Activated T-cell treated with anti-CD3 and anti-CD28 coated beads for 4 hours (primary cell): ENCODE data around the gene SF1.

ENCODE experiments used
- DNase-seq: peaks from one replicate; pipeline ENCODE4 v3.0.0-alpha.2; 2020

The SF1 gene

DNA sequence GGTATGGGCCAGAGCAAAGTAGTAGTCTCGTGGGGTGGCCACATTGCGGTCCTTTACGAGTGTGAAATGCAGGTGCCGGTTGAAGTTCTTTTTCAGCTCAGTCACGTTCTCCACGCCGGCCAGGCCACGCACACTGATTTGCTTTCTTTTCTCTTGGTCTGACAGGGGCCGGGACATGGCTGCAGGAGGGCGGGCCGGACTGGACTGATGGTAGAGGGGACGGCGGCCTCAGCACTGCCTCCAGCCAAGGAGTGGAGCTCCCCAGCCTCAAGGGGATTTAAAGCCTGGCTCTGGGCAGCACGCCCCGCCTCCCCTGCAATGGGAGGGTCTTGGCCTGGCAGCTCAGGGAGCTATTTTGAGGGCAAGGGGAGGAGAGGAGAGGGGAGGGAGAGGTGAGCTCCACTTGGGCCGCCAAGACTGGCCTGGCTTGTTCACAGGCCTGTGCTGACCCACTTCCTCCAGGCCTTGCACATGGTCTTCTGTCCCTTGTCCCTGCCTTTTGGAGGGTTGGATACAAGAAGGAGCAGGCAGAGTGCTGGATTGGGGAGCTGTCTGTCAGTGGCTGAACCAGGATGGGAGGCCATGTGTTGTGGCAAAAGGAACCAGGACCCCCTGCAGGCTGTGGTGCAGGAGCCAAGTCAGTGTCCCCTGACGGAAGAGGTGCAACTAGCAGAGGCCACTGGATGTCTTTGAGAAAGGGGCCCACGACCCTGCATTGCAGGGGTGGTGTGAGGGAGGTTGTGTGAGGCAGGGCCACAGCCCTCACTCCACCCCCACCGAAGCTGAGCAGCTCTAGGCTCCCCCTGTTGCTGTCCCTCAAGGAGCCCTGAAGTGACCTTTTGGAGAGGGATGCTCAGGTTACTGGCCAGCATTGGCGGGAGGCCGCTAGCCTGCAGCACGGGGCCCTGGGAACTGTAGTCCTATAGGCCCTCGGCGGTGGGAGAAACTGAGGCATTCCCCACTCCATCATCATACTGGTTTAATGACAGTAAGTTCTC, 18.3 kb downstream of the SF1 start, which contains the start of gene PYGM:
Gene PYGM (minus strand): TSS at position 253 of the 998 bp plus-strand sequence. CDS start 76 bp downstream, at position 177.
- no peak for DNase-seq

DNA sequence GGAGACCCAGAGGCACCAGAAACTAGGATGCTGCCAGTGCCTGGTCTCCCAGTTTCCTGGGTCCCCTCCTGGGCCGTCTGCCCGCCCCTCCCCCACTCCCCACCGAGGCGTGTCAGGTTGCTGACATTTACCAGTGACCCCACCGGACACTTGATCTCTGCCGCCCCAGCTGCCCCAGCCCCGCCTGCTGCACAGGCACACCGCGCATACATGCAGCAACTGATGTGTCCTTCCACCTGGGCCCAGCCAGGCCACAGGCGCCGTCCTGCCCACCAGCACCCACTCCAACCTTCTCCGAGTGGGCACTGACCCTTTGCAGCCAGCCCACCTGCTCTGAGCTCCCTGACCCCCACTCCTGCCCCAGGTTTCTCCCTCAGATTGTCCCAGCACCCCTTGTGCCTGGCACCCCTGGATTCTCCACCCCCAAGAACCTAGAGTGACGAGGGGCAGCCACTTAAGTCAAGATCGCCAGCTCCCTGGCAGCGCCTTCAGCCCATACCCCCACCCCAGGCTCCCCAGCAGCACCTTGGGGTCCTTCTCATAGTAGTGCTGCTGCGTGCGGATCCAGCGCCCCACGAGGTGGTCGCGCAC, 19.1 kb downstream of the SF1 start:
- DNase-seq = no peak

DNA sequence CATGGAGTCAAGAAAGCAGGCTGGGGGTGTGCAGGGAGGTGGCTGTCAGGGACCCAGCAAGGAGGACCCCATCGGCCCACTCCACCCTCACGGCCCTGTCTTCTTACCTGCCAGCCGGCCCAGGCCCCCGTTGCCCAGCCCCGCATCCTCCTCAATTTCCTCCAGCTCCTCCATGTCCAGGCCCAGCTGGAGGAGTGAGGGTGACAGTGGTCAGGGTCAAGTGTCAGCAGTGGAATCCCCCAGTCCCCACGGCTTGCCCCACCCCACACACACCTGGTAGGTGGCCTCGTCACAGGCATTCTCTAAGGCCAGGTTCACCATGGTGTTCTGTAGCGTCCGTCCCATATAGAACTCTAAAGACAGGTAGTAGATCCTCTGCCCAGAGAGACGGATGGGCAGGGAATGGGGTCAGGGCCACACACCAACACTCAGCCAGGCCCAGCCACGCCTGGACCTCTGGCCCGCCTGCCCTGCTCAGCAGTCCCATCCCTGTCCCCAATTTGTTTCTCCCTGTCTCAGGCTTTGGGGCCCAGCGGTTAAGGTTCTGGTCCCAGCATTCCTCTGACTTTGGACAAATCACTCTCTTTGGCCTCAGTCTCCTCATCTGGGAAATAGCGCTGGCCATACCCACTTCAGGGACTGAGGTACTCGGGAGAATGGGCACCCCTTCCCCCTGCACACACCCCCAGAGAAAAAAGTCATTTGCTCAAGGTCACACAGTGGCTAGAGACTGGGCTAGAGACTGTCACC, 19.8 kb downstream of the SF1 start:
- no peak for DNase-seq

DNA sequence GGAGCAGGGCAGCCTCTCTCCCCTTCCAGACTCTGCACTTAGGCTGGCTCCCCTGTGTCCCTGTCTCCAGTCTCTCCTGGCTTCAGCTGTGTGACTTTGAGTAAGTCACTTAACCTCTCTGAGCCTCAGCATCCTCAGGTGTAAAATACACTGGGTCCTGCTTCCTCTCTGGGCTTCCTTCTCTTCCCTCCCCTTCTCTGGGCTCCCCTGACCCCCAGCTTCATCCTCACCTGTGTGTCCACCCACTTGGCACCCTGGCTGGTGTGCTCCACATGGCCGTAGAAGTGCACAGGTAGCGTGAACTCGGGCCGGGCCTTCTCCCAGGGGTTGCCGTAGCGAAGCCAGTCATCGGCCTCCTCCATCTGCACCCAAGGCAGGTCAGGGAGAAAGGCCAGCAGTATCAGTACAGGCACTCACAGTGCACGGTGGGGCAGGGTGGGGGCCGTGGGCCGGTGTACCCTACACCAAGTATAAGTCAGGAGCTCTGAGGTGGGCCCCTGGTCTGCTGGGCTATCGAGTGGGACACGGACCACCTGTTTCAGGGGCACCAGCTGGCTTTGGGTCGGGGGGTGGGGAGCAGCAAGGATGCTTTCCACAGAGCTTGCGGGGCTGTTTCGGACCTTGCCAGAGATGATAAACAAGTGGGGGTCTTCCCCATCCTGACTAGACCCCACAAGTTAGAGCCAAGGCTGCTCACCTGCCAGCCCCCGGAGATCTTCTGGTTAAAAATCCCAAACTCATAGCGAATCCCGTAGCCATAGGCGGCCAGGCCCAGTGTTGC, 20.6 kb downstream of the SF1 start:
- DNase-seq = no peak

DNA sequence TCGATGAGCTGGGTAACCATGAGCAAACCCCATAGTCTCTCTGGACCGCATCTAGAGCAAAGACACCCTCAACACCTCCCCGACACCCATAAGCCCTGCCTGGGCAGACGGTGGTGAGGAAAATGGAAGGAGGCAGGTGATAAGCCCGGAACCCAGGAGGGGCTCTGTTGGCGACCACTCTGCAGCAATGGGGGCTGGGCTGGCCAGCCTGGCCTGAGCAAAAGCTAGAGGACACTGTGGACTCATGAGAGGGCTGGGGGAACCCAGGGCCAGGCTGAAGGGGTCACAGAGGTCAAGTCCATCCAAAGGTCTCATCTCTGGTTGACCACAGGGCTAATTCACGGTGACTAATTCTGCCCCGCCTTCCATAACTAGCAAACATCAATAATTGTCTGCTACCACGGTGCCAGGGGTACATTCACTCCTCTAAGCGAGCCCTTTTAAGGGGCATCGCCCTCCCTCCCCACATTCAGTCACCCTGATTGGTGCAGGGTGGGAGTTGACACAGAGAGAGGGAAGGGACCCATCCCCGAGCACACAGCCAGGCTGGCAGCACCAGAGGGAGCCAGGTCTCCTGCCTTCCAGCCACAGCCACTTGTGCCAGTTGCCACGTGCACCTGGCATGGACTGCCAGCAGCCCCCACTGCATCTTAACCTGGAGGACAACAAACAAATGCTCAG, 22.5 kb downstream of the SF1 start:
- DNase-seq = no peak

DNA sequence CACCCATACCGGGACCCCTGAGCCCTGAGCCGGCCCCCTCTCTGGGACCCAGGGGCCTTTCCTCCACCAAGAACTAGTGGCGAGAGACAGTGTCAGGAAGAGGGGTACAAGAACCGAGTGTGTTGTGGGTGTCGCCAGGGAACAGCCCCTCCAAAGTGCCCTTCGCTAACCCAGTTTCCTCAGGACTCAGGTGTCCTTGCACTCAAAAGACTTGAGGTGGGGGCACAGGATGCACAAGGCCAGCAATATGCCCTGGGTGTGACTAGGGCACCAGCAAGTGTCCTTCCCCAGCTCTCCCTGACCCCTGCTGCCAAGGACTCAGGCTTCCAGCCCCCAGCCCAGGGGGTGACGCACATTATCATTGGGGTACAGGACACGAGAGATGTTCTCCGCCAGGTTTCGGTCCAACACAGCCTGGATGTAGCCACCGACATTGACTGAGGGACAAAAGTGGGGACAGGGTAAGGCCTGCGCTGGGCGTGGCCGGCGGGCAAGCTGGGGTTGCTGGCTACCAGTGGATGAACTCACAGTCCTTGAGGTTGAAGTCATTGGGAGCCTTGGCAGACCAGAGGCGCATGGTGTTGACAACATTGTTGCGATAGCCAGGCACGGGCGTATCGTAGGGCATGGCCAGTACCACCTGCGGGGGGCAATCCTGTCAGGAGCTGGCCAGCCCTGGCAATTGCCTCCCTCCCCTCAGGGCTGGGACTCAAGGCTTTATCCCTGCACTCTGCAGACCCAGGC, 23.3 kb downstream of the SF1 start:
- DNase-seq = no peak

DNA sequence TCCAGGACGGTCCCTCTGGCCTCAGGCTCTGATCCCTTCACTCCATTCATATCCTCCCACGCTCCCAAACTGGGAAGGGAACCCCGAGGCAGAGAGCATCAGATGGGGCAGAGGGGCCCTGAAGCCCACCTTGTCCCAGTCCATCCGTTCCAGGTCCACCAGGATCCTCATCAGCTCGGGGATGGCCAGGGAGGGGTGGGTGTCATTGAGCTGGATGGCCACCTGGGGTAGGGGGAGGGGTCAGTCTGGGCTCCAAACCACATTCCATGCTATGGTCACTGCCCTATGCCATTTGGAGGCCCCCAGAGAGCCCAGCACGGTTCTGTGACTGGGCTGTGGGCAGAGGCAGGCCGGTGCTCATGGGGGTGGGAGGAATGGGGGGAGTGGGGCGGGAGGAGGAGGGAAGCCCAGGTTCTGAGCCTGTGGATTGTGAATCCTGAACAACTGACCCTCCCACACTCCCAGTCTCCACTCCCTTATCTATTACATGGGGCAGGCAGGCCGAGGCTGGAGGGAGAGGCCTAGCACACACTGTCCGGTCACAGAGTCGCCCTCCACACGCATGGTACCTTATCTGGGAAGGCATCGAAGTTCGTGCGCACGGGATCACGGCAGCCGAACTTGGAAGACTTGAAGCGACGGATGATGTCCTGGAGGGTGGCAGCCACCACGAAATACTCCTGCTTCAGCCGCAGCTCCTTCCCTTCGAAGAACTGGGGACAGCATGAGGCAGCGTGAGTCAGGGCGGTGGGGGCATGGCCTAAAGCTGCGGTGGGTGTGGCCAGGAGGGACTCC, 24.0 kb downstream of the SF1 start:
- DNase-seq = no peak

DNA sequence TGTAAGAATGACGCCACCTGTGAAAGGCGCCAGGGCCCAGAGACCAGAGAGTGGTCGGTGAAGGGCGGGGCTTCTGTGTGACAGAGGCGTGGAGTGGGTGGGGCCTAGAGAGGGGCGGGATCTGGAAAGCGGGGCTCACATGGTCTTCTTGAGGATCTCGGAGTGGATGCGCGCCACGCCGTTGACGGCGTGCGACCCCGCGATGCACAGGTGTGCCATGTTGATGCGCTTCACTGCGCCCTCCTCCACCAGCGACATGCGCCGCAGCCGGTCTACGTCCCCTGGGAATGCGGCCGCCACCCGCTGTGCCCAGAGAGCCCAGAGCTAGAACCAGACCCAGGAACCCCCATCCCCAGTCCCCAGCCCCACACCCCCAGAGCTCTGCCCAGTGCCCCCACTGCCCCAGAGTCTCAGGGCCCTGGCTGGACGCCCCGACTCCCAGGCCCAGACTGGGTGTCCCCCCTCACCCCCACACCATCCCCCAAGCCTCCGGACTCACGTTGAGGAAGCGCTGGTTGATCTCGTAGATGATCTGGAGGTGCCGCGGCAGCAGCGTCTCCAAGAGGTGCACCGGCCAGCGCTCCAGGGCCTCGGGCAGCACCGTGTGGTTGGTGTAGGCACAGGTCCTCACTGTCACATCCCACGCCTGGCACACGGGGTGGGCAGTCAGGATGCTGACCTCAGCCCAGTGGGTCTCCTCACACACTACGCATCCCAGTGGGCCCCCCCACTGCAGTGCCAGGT, 24.8 kb downstream of the SF1 start:
- no peak for DNase-seq

DNA sequence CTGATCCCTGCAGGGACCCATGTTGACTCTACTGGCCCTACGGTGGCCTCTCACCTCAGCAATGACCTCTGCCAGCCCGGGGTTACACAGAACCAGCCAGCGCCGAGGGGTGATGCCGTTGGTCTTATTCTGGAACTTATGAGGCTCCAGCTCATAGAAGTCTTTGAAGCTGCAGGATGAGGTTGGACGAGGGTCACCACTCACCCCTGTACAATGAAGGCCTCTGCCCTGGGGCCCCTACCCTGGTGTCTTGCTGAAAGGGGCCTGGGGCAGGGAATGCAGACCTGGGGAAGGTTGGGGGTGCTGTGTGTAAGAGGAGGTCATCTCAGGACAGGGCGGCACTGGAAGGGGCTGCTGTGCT, 25.3 kb downstream of the SF1 start:
- DNase-seq = no peak

DNA sequence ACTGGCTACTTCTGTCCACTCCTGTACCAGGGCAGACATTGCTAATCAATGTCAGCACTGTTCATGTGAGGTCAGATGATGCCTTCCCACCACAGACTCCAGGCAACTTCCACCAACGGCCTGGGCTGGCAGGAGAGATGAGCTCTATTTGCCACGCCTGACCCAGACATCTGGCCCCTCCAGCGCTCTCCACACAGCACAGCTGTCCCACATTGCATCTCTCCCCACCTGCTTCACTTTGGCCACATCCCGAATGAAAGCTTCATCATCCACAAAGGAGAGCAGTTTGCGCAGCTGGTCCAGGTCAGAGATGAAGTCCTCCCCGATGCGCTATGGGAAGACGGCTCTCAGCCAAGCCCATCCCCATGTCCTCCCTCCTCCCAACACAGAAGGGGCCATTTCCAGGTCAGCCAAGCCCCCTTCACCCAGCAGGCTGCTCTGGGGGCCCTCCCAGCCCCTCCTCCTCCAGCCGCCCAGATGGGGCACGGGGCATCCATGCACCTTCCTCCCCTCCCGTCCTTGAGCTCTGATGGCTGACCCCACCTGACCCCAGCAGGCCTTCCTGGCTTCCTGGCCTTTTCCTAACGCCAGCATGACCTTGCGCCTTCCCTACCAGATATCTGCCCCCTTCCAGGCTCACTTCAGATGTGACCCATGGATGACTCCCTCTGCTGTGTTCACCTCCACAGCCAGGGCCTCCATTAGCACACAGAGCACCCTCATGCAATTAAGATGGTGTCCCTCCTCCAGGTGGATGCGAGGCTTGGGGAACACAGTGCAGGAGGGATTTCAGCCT, 26.0 kb downstream of the SF1 start:
- DNase-seq = no peak

DNA sequence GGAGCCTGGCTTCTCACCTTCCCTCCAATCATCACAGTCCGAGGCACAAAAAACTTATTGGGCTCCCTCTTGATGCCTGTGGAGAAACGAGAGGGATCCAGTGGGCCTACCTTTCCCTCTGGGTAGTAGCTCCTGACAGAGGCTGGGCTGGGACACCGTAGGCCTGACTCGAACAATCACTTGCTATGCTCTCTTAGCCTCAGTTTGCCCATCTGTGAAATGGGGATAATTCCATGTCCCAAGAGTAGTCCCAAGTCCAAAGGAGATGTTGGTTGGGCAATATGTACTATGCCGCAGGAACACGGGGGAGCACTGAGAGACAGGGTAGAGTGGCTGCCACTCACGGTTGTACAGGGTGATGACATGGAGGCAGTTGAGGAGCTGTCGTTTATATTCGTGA, 26.8 kb downstream of the SF1 start:
- DNase-seq = no peak

DNA sequence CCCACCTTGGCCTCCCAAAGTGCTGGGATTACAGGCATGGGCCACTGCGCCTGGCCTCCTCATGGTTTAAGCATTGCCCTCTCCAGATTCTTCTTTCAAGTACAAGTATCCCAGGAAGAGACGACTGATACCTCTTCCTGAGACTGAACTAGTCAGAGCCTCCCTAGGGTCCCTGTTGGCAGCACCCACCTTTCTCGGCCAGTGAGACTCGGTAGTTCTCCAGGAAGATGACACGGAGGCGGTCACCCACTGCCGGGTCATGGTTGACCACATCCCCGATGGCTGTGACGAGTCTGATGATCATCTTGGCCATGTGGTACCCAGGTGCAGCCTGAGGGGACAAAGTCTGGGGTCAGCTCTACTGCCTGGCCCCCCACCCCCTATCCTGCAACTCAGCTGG, 27.2 kb downstream of the SF1 start:
- DNase-seq = no peak

DNA sequence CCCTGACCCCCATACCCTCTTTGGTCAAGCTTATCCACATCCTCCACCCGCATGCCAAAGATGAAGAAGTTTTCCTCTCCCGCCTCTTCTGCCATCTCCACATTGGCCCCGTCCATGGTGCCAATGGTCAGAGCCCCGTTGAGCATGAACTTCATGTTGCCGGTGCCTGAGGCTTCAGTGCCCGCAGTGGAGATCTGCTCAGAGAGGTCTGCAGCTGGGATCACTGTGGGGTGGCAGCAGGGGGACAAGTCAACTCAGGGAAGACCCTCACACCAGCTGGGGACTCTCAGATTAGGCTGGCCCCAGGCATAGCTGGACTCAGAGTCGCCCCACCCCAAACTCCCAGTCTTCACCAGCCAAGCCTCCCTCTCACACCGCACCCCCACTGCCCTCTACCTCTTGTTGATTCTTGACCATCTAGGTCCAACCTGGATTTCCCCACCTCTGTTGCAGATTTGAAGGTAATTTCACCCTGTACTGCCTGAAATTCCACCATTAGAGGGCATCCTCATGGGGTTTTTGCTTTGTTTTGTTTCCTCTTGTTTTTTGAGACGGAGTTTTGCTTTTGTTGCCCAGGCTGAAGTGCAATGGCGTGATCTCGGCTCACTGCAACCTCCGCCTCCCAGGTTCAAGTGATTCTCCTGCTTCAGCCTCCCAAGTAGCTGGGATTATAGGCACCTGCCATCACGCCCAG, 27.8 kb downstream of the SF1 start:
- DNase-seq = no peak

DNA sequence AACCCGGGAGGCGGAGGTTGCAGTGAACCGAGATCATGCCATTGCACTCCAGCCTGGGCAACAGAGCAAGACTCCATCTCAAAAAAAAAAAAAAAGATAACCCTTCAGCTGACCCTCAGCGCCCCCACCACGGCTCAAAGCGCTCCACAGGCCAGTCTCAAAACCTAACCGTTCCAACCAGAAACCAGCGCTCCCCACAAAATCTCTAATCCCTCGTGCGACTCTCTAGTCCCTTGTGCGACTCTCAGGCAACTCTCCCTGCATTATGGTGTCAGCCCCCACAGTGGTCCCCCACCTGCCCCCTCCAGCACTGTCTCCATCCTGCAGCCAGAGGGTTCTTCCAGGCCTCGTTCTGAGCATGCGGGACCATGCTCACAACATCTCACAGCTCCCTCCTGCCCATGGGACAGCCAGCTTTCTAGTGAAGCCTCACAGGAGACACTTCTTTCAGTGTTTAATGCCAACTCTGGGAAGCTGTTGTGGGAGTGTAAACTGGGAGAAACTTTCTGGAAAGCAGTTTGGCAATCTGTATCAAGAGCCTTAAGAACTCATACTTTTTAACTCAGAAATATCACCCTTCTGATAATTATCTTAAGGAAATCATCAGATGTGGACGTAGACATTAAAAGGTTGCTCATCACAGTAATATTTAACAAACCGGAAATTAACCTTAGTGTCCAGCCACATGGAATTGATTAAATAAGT, 30.2 kb downstream of the SF1 start:
- DNase-seq = no peak

DNA sequence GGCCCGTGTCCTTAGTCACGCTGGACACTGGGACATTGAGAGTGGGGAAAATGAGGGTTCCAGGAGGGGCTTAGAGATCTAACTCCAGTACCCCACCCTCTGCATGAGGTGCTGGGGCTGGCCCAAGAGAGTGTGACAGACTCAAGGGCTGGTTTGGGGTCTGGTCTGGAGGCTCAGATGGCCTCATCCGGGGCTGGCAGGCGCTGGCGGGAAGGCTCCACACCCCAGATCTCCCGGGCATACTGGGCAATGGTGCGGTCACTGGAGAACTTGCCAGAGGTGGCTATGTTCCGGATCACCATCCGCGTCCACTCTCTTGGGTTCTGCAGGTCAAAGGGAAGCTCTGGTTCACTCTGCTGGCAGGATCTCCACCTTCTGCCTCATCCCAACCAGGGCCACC, 31.9 kb downstream of the SF1 start:
- no peak for DNase-seq

DNA sequence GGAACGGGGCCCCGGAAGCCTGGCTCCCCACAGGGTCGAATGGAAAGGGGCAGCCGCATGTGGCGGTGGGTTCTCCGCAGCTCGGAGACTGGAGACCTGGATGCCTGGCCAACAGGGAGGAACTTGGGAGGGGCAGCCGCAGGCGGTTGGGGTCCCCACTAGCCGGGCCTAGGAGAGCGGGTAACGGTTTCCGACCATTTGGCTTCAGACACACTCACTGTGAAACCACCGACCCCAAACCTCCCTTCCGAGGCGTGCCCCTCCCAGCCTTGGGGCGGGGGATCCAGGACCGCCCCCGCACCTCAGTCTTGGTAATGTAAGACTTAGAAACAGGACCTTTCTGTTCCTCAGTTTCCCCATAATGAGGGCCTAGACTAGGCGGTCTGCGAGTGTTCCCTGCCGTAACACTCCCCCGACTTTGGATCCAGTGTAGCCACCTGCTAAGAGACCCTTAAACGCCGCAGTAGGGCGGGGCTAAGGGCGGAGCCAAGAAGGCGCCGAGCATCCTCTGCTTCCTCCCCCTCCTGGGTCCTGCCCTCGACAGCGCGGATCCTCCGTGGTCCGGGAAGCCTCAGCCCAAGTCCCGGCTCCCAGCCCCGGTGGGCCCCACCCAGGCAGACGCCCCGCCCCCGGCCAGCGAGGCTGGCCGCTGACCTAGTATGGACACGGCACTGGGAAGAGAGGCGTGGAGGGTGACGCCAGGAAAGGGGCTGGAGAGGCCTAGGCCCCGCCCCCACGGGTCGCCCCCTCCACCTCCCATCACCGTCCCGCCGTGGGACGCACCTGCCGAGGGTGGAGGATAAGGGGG, 32.6 kb downstream of the SF1 start:
- peak; percentile 65 for DNase-seq

DNA sequence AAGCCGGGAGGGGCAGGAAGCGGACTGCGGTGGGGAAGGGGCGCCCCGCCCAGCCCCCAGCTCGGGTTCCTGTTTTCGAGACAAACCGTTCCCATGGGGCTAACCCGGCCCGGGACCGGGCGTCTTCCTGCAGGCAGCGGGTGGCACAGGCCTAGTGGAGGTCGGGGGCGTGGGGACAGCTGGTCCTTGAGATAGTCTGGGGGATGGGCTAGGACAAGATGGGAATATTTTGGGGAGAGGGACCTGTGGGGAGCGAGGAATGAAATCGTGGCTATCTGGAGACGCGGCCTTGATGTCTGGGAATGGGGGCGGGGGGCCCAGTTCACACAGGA, 33.2 kb downstream of the SF1 start:
- peak; percentile 35 for DNase-seq
